Measurements from ENCODE around the gene CYFIP2. TPM values are rescaled to one million over a fixed set of nuclear protein-coding genes. Genes with fewer than 3 reads are reported as not detected.

The CYFIP2 gene
- total RNA-seq, 2 donors from 2014 or later = 18.1 to 27.6 TPM

GRCh38 chr5:157252711-157253465 is 13.0 kb upstream of the CYFIP2 start:
- ATAC-seq (peak; percentile 56 to 60), DNase-seq (no peak)
- intact Hi-C loops (cut with DNase I) = loop anchor here (1.0 to 10.0 kb wide), 4 partner anchors 54 to 106 kb away; no protein-coding TSS in a partner anchor

- ATAC-seq (peak; percentile 81 to 86), DNase-seq (no peak)
- intact Hi-C loops (cut with DNase I) = loop anchor here (1.0 to 10.0 kb wide), 4 partner anchors 54 to 106 kb away; no protein-coding TSS in a partner anchor
Observed at GRCh38 chr5:157253547-157253946, 12.4 kb upstream of the CYFIP2 start.

- ATAC-seq (no peak), DNase-seq (no peak)
- intact Hi-C loops (cut with DNase I) = loop anchor here in 1 of 2 donors (10.0 kb wide), 1 partner anchor 104 kb away; no protein-coding TSS in a partner anchor
Observed at GRCh38 chr5:157258450-157258849, 7.5 kb upstream of the CYFIP2 start.

GRCh38 chr5:157259699-157260098 is 6.2 kb upstream of the CYFIP2 start:
- no peak for DNase-seq
- intact Hi-C loops (cut with DNase I) = loop anchor here in 1 of 2 donors (10.0 kb wide), 1 partner anchor 105 kb away; no protein-coding TSS in a partner anchor
- ATAC-seq = no peak

GRCh38 chr5:157263496-157264090 is 2.3 kb upstream of the CYFIP2 start:
- DNase-seq (no peak), ATAC-seq (no peak)
- intact Hi-C loops (cut with DNase I) = no loop called here

GRCh38 chr5:157266286-157267007 is 524 bp downstream of the CYFIP2 start:
- intact Hi-C loops (cut with DNase I) = loop anchor here in 1 of 2 donors (5.0 kb wide), 1 partner anchor 36 kb away; no protein-coding TSS in a partner anchor

GRCh38 chr5:157267025-157267424 is 1.1 kb downstream of the CYFIP2 start:
- DNase-seq (no peak), ATAC-seq (no peak)
- intact Hi-C loops (cut with DNase I) = loop anchor here in 1 of 2 donors (5.0 kb wide), 1 partner anchor 35 kb away; no protein-coding TSS in a partner anchor

More at GRCh38 chr5:157266286-157267007, 524 bp downstream of the CYFIP2 start:
- DNase-seq = no peak
- peak; percentile 47 to 55 for ATAC-seq

- DNase-seq (no peak), ATAC-seq (peak; percentile 11 to 35)
- intact Hi-C loops (cut with DNase I) = loop anchor here in 1 of 2 donors (5.0 kb wide), 1 partner anchor 34 kb away; no protein-coding TSS in a partner anchor
Observed at GRCh38 chr5:157267761-157268480, 2.0 kb downstream of the CYFIP2 start.

- peak in 1 of 2 donors; percentile 10 for ATAC-seq
- no peak for DNase-seq
- intact Hi-C loops (cut with DNase I) = loop anchor here in 1 of 2 donors (5.0 kb wide), 1 partner anchor 33 kb away; no protein-coding TSS in a partner anchor
Observed at GRCh38 chr5:157269165-157269671, 3.3 kb downstream of the CYFIP2 start.

GRCh38 chr5:157269761-157270272 is 3.9 kb downstream of the CYFIP2 start:
- DNase-seq = no peak
- no peak for ATAC-seq
- intact Hi-C loops (cut with DNase I) = loop anchor here in 1 of 2 donors (5.0 kb wide), 1 partner anchor 32 kb away; no protein-coding TSS in a partner anchor

- ATAC-seq = no peak
- no peak for DNase-seq
- intact Hi-C loops (cut with DNase I) = no loop called here
Observed at GRCh38 chr5:157270771-157271170, 4.8 kb downstream of the CYFIP2 start.

GRCh38 chr5:157271740-157272271 is 5.9 kb downstream of the CYFIP2 start:
- intact Hi-C loops (cut with DNase I) = no loop called here
- DNase-seq = no peak
- ATAC-seq = peak; percentile 39 to 67

GRCh38 chr5:157273131-157273556 is 7.2 kb downstream of the CYFIP2 start:
- DNase-seq (no peak), ATAC-seq (peak in 1 of 2 donors; percentile 48)
- intact Hi-C loops (cut with DNase I) = no loop called here

GRCh38 chr5:157275403-157275802 is 9.5 kb downstream of the CYFIP2 start:
- DNase-seq = no peak
- intact Hi-C loops (cut with DNase I) = no loop called here
- no peak for ATAC-seq

GRCh38 chr5:157278319-157279037 is 12.6 kb downstream of the CYFIP2 start:
- DNase-seq = no peak

GRCh38 chr5:157279605-157280239 is 13.8 kb downstream of the CYFIP2 start:
- intact Hi-C loops (cut with DNase I) = no loop called here
- no peak for ATAC-seq
- no peak for DNase-seq

More at GRCh38 chr5:157278319-157279037, 12.6 kb downstream of the CYFIP2 start:
- intact Hi-C loops (cut with DNase I) = no loop called here
- ATAC-seq = no peak

- DNase-seq = no peak
- no peak for ATAC-seq
- intact Hi-C loops (cut with DNase I) = no loop called here
Observed at GRCh38 chr5:157280927-157281326, 15.0 kb downstream of the CYFIP2 start.
